ENCODE results near the gene MRGPRX4.

MRGPRX4 gene

DNA sequence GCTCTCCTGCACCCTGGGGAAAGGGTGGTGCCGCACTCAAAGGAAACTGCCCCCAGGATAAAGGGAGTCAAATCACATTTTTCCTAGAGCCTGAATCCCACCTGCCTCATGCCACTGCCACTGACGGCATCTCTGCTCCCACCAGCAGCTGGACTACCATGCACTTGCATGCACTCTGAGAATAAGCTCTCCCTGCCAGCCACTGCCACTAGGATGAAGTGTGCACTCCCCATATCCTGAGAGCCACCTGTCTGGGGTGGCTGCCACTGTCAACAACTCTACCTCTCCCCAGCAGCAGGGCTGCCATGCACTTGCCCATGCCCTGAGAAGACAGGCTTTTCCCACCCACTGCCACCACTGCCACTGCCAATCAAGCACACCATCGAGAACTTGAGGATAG is 31.6 kb downstream of the MRGPRX4 start:
- CTCF ChIA-PET: interaction anchor here (0.6 to 2.0 kb wide), 15 partner anchors 9 to 473 kb away, joined by 3 to 19 read pairs (median 3); partner anchors contain the start of genes SAA4 and SAAL1
- DNase-seq (ENCODE audit: extremely low spot score): no peak
- POLR2A ChIA-PET: no interaction called here
- TF ChIP-seq FOXK2 (IDR thresholded peaks at IDR 0.05): no peak
- TF ChIP-seq SP1 (IDR thresholded peaks at IDR 0.05): no peak
- TF ChIP-seq CTBP1 (IDR thresholded peaks at IDR 0.05; ENCODE audit: borderline replicate concordance): no peak
- TF ChIP-seq ELF4 (IDR thresholded peaks at IDR 0.05): no peak
- TF ChIP-seq, protein P1, sequence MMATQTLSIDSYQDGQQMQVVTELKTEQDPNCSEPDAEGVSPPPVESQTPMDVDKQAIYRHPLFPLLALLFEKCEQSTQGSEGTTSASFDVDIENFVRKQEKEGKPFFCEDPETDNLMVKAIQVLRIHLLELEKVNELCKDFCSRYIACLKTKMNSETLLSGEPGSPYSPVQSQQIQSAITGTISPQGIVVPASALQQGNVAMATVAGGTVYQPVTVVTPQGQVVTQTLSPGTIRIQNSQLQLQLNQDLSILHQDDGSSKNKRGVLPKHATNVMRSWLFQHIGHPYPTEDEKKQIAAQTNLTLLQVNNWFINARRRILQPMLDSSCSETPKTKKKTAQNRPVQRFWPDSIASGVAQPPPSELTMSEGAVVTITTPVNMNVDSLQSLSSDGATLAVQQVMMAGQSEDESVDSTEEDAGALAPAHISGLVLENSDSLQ (IDR thresholded peaks at IDR 0.05): no peak
- no peak for TF ChIP-seq NFRKB (IDR thresholded peaks at IDR 0.05)
- no peak for TF ChIP-seq L3MBTL2 (conservative IDR thresholded peaks at IDR 0.05)
- no peak for TF ChIP-seq TARDBP (IDR thresholded peaks at IDR 0.05)
- TF ChIP-seq FOXA1 (IDR thresholded peaks at IDR 0.05): no peak
- TF ChIP-seq FOXM1 (IDR thresholded peaks at IDR 0.05; ENCODE audit: borderline replicate concordance): no peak
- TF ChIP-seq BHLHE40 (IDR thresholded peaks at IDR 0.05; ENCODE audit: borderline replicate concordance): no peak
- TF ChIP-seq HDGF (IDR thresholded peaks at IDR 0.05; ENCODE audit: borderline replicate concordance): no peak
- TF ChIP-seq SUZ12 (IDR thresholded peaks at IDR 0.05): no peak
- no peak for TF ChIP-seq ARNT (IDR thresholded peaks at IDR 0.05)
- TF ChIP-seq LEF1 (IDR thresholded peaks at IDR 0.05; ENCODE audit: borderline replicate concordance): no peak
- no peak for TF ChIP-seq ZNF384 (IDR thresholded peaks at IDR 0.05)

DNA sequence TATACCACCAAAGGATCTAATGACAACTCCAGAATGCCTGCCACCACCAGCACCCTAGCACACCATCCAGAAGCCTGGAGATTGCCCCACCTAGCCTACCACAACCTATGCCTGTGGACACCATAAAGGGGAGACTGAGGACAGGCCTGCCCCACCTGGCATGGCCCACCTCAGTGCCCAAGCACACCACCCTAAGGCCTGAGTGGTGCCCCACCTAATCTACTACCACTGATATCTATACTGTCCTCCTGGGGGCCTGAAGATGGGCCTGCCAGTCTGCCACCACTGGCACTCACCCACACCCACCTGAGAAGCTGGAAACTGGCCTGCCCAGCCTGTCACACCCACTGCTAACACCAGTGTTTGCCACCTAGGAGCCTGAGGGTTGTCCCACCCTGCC is 32.1 kb downstream of the MRGPRX4 start:
- POLR2A ChIA-PET: no interaction called here
- CTCF ChIA-PET: interaction anchor here (0.9 to 2.0 kb wide), 4 partner anchors 10 to 89 kb away, joined by 3 to 19 read pairs (median 6); no protein-coding TSS in a partner anchor
- DNase-seq (ENCODE audit: extremely low spot score): no peak
- no peak for TF ChIP-seq BHLHE40 (IDR thresholded peaks at IDR 0.05; ENCODE audit: borderline replicate concordance)
- TF ChIP-seq ZNF384 (IDR thresholded peaks at IDR 0.05): no peak
- no peak for TF ChIP-seq ARNT (IDR thresholded peaks at IDR 0.05)
- TF ChIP-seq LEF1 (IDR thresholded peaks at IDR 0.05; ENCODE audit: borderline replicate concordance): no peak
- TF ChIP-seq, protein P1 (IDR thresholded peaks at IDR 0.05): no peak
- no peak for TF ChIP-seq HDGF (IDR thresholded peaks at IDR 0.05; ENCODE audit: borderline replicate concordance)

DNA sequence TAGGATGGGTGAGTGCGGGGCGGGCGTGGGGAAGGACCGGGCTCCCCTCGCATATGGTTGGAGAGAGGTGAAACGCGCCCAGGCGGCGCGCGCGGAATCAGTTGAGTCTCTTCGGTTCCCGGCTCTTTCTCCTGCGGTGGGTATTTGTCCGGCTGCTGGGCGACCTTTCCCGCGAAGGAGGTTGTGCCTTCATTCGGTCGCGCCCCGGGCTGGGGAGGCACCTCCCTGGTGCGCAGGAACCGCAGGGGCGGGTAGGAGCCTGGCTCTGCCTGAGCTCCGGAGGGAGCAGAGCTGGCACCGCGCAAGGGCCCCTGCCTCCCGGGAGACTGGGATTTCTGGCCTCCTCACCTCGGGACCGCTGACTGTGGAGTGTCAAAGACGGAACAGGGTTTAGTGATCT is 36.4 kb downstream of the MRGPRX4 start:
- POLR2A ChIA-PET: no interaction called here
- CTCF ChIA-PET: no interaction called here
- no peak for DNase-seq (ENCODE audit: extremely low spot score)
- TF ChIP-seq L3MBTL2 (conservative IDR thresholded peaks at IDR 0.05): no peak
- no peak for TF ChIP-seq FOXM1 (IDR thresholded peaks at IDR 0.05; ENCODE audit: borderline replicate concordance)
- no peak for TF ChIP-seq SUZ12 (IDR thresholded peaks at IDR 0.05)
- TF ChIP-seq CTBP1 (IDR thresholded peaks at IDR 0.05; ENCODE audit: borderline replicate concordance): no peak
- TF ChIP-seq ZNF384 (IDR thresholded peaks at IDR 0.05): no peak
- no peak for TF ChIP-seq FOXA1 (IDR thresholded peaks at IDR 0.05)
- TF ChIP-seq BHLHE40 (IDR thresholded peaks at IDR 0.05; ENCODE audit: borderline replicate concordance): no peak
- no peak for TF ChIP-seq TARDBP (IDR thresholded peaks at IDR 0.05)
- no peak for TF ChIP-seq ELF4 (IDR thresholded peaks at IDR 0.05)
- TF ChIP-seq HDGF (IDR thresholded peaks at IDR 0.05; ENCODE audit: borderline replicate concordance): no peak
- TF ChIP-seq LEF1 (IDR thresholded peaks at IDR 0.05; ENCODE audit: borderline replicate concordance): no peak
- TF ChIP-seq NFRKB (IDR thresholded peaks at IDR 0.05): no peak
- no peak for TF ChIP-seq ARNT (IDR thresholded peaks at IDR 0.05)
- no peak for TF ChIP-seq FOXK2 (IDR thresholded peaks at IDR 0.05)

DNA sequence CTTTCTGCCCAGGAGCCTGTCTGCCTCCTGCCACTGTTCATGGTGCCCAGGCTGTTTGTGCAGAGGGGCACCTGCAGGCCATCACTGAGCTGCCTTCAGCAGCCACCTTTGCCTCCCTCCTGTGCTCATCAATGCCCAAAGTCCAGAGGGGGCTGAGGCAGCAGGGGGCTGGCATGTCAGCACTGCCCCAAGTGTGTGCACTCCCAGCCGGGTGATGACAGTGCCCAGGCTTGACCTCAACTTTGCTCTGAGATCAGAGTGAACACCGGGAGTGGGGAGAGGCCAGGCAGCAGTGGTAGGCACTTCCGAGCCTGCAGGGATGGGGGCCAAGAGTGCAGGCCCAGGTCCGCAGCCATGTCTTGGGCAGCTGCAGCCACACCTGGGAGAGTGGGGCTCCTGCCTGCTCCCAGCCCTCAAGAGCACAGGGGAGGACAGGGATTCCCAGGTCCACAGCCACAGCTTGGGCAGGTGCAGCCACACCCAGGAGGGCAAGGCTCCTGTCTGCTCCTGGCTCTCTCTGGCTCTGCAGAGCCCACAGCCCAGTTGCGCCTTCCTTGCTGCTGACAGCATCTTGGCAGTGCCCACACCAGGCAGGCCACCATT is 48.7 kb downstream of the MRGPRX4 start:
- CTCF ChIA-PET: no interaction called here
- no peak for TF ChIP-seq SUZ12 (IDR thresholded peaks at IDR 0.05)
- no peak for TF ChIP-seq ELF4 (IDR thresholded peaks at IDR 0.05)
- no peak for TF ChIP-seq CTBP1 (IDR thresholded peaks at IDR 0.05; ENCODE audit: borderline replicate concordance)
- TF ChIP-seq FOXK2 (IDR thresholded peaks at IDR 0.05): no peak
- TF ChIP-seq FOXM1 (IDR thresholded peaks at IDR 0.05; ENCODE audit: borderline replicate concordance): no peak
- no peak for TF ChIP-seq ZNF384 (IDR thresholded peaks at IDR 0.05)
- TF ChIP-seq NFRKB (IDR thresholded peaks at IDR 0.05): no peak
- TF ChIP-seq FOXA1 (IDR thresholded peaks at IDR 0.05): no peak
- POLR2A ChIA-PET: no interaction called here
- no peak for DNase-seq (ENCODE audit: extremely low spot score)

DNA sequence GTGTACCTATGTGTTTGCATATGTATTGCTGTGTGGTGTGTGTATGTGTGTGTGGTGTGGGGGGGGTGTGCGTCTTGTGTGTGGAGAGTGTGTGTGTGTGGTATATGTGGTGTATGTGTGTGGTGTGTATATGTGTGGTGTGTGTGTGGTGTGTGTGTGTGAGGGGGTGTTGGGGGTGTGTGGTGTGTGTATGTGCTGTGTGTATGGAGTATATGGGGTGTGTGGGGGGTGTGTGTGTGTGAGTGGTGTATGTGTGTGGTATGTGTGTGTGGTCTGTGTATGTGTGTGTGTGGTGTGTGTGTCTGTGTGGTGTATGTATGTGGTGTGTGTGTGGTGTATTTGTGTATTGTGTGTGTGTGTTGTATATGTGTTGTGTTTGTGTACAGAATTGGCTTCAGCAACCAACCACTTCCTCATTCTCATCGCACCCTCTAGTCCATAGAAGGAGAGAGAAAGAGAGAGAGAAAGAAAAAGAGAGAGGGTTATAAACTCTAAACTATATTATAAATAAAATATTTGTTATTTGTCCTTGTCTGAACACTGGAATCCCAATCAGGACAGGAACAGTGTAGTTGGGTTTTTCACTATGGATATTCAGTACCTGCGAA is 50.3 kb downstream of the MRGPRX4 start:
- CTCF ChIA-PET: no interaction called here
- no peak for TF ChIP-seq HDGF (IDR thresholded peaks at IDR 0.05; ENCODE audit: borderline replicate concordance)
- TF ChIP-seq ELF4 (IDR thresholded peaks at IDR 0.05): no peak
- TF ChIP-seq L3MBTL2 (conservative IDR thresholded peaks at IDR 0.05): no peak
- no peak for TF ChIP-seq SUZ12 (IDR thresholded peaks at IDR 0.05)
- no peak for TF ChIP-seq ZNF384 (IDR thresholded peaks at IDR 0.05)
- TF ChIP-seq, protein P1 (IDR thresholded peaks at IDR 0.05): no peak
- no peak for TF ChIP-seq ARNT (IDR thresholded peaks at IDR 0.05)
- no peak for TF ChIP-seq CTBP1 (IDR thresholded peaks at IDR 0.05; ENCODE audit: borderline replicate concordance)
- no peak for TF ChIP-seq BHLHE40 (IDR thresholded peaks at IDR 0.05; ENCODE audit: borderline replicate concordance)
- TF ChIP-seq FOXA1 (IDR thresholded peaks at IDR 0.05): no peak
- TF ChIP-seq NFRKB (IDR thresholded peaks at IDR 0.05): no peak
- TF ChIP-seq FOXK2 (IDR thresholded peaks at IDR 0.05): no peak
- no peak for TF ChIP-seq FOXM1 (IDR thresholded peaks at IDR 0.05; ENCODE audit: borderline replicate concordance)
- TF ChIP-seq LEF1 (IDR thresholded peaks at IDR 0.05; ENCODE audit: borderline replicate concordance): no peak
- no peak for TF ChIP-seq SP1 (IDR thresholded peaks at IDR 0.05)
- DNase-seq (ENCODE audit: extremely low spot score): no peak
- POLR2A ChIA-PET: no interaction called here
